ENCODE measurements around the gene GTSF1L. TPM values are rescaled to one million over a fixed set of nuclear protein-coding genes. Genes with fewer than 3 reads are reported as not detected.

The GTSF1L gene
- total and polyA plus RNA-seq, 9 of the 15 experiments (the other 6 are each of a cell fraction or from before 2014, with no cell fraction given) = not detected

DNA sequence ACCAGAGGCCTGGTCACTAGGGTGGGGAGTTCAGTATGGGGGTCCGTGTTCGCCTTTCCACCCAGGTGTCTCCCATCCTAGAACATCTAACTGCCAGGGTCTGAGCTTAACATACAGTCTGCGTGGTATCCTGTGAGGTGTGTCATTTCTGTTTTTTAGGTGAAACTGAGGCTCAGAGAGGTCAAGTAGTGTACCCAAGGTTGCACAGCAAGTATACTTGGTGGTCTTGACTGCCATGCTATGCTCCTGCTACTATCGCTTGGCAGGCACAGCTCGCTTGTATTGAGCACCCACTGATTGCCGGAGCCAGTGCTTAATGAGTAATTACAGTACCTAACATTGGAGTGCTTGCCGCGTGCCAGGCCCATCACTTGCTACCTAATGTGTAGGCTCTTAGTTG is 26.2 kb downstream of the GTSF1L start:
- intact Hi-C loops (cut with micrococcal nuclease) = no loop called here
- DNase-seq (ENCODE audit: extremely low read depth in 1 of 4, low spot score in 3 of 4) = no peak
- Histone ChIP-seq H3K27ac (ENCODE audit: extremely low read depth, low read depth, low read length) (no peak overlapping the region), H3K4me3 (no peak overlapping the region), H3K36me3 (ENCODE audit: control insufficient read depth, insufficient read depth, low read length) (peaks cover 78% of the 10 kb centered on the region), H3K4me1 (replicated peaks in 1 of 2; ENCODE audit: control insufficient read depth in 2 of 2, insufficient read depth in 2 of 2, low read length in 2 of 2) (no peaks in the 10 kb centered on the region), H3K9ac (ENCODE audit: insufficient read depth in 1 of 2, low read depth in 2 of 2, low read length in 2 of 2) (no peak overlapping the region), H3K27me3 (ENCODE audit: control insufficient read depth in 2 of 2, insufficient read depth in 2 of 2, low read length in 2 of 2) (no peaks in the 10 kb centered on the region), H3K4me2 (ENCODE audit: insufficient read depth, low read length) (no peak overlapping the region), H3K79me2 (ENCODE audit: control insufficient read depth, insufficient read depth, low read length) (no peaks in the 10 kb centered on the region), H4K20me1 (replicated peaks; ENCODE audit: control insufficient read depth, insufficient read depth, low read length) (0 out of 2 replicates have a peak, but pooled peaks cover 5% of the 10 kb centered on the region), H2AFZ (ENCODE audit: low read depth, low read length) (no peak overlapping the region), H3K9me3 (replicated peaks; ENCODE audit: control insufficient read depth, insufficient read depth, low read depth, low read length) (no peaks in the 10 kb centered on the region), H3K9me1 (ENCODE audit: control insufficient read depth, insufficient read depth, low read length) (no peaks in the 10 kb centered on the region)
- in situ Hi-C loops (cut with MboI) = no loop called here
- TF ChIP-seq RBM25 (IDR thresholded peaks at IDR 0.05; ENCODE audit: low read depth, low read length, severe bottlenecking) (peak; percentile 70), SREBF2 (CRISPR knock-in tag; IDR thresholded peaks at IDR 0.05) (no peak), BCOR (IDR thresholded peaks at IDR 0.05) (peak; percentile 87), SMAD3 (CRISPR knock-in tag; conservative IDR thresholded peaks at IDR 0.05) (no peak), KDM1A (IDR thresholded peaks at IDR 0.05) (peak; percentile 25 to 41; a peak in 1 of 4 replicates), NCOA2 (IDR thresholded peaks at IDR 0.05; ENCODE audit: partially characterized antibody in 2 of 2) (no peak), SNIP1 (IDR thresholded peaks at IDR 0.05; ENCODE audit: low read depth) (no peak), RFX1 (IDR thresholded peaks at IDR 0.05) (no peak), SMARCA5 (IDR thresholded peaks at IDR 0.05) (0 out of 2 replicates have a peak, but pooled peaks have one; percentile 25), ILF3 (IDR thresholded peaks at IDR 0.05; ENCODE audit: borderline replicate concordance) (no peak), NR2F6 (CRISPR knock-in tag; IDR thresholded peaks at IDR 0.05) (no peak), ZFP36 (IDR thresholded peaks at IDR 0.05; ENCODE audit: low read depth, low read length, partially characterized antibody) (peak; percentile 67), XRCC3 (IDR thresholded peaks at IDR 0.05) (no peak)
- TF ChIP-seq, protein P1, sequence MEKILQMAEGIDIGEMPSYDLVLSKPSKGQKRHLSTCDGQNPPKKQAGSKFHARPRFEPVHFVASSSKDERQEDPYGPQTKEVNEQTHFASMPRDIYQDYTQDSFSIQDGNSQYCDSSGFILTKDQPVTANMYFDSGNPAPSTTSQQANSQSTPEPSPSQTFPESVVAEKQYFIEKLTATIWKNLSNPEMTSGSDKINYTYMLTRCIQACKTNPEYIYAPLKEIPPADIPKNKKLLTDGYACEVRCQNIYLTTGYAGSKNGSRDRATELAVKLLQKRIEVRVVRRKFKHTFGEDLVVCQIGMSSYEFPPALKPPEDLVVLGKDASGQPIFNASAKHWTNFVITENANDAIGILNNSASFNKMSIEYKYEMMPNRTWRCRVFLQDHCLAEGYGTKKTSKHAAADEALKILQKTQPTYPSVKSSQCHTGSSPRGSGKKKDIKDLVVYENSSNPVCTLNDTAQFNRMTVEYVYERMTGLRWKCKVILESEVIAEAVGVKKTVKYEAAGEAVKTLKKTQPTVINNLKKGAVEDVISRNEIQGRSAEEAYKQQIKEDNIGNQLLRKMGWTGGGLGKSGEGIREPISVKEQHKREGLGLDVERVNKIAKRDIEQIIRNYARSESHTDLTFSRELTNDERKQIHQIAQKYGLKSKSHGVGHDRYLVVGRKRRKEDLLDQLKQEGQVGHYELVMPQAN (IDR thresholded peaks at IDR 0.05; ENCODE audit: borderline replicate concordance) = no peak
- TF ChIP-seq, protein P2, sequence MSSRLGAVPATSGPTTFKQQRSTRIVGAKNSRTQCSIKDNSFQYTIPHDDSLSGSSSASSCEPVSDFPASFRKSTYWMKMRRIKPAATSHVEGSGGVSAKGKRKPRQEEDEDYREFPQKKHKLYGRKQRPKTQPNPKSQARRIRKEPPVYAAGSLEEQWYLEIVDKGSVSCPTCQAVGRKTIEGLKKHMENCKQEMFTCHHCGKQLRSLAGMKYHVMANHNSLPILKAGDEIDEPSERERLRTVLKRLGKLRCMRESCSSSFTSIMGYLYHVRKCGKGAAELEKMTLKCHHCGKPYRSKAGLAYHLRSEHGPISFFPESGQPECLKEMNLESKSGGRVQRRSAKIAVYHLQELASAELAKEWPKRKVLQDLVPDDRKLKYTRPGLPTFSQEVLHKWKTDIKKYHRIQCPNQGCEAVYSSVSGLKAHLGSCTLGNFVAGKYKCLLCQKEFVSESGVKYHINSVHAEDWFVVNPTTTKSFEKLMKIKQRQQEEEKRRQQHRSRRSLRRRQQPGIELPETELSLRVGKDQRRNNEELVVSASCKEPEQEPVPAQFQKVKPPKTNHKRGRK (tag; IDR thresholded peaks at IDR 0.05) = no peak
- TF ChIP-seq, protein P3, sequence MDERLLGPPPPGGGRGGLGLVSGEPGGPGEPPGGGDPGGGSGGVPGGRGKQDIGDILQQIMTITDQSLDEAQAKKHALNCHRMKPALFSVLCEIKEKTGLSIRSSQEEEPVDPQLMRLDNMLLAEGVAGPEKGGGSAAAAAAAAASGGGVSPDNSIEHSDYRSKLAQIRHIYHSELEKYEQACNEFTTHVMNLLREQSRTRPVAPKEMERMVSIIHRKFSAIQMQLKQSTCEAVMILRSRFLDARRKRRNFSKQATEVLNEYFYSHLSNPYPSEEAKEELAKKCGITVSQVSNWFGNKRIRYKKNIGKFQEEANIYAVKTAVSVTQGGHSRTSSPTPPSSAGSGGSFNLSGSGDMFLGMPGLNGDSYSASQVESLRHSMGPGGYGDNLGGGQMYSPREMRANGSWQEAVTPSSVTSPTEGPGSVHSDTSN (CRISPR knock-in tag; IDR thresholded peaks at IDR 0.05; ENCODE audit: low read depth) = no peak
- TF ChIP-seq, protein P3 (tag; conservative IDR thresholded peaks at IDR 0.05; ENCODE audit: low read depth) = no peak
- ATAC-seq = no peak
- CTCF ChIA-PET (ENCODE audit: low intra/inter-chr PET ratio) = no interaction called here
- POLR2A ChIA-PET = interaction anchor here (0.7 to 1.2 kb wide), 2 partner anchors 14 to 244 kb away, joined by 3 to 5 read pairs; no protein-coding TSS in a partner anchor
- no TSS peak for BruUV-seq (replicated peaks)
- no peak for FAIRE-seq
- 98% methylated on average over 8 of the region's 8 CpGs for WGBS (ENCODE audit: insufficient coverage, low coverage, missing lambda C conversion rate)
